GM19043 (cell line): ENCODE measurements around the gene KCNIP1.

ENCODE experiments used
- ATAC-seq: cut with Tn5 transposase; IDR thresholded peaks from one replicate; pipeline ENCODE4 v1.9.1; 2021; ENCODE audit warnings: low read depth; ENCODE audit not compliant: unreplicated experiment

The KCNIP1 gene

DNA sequence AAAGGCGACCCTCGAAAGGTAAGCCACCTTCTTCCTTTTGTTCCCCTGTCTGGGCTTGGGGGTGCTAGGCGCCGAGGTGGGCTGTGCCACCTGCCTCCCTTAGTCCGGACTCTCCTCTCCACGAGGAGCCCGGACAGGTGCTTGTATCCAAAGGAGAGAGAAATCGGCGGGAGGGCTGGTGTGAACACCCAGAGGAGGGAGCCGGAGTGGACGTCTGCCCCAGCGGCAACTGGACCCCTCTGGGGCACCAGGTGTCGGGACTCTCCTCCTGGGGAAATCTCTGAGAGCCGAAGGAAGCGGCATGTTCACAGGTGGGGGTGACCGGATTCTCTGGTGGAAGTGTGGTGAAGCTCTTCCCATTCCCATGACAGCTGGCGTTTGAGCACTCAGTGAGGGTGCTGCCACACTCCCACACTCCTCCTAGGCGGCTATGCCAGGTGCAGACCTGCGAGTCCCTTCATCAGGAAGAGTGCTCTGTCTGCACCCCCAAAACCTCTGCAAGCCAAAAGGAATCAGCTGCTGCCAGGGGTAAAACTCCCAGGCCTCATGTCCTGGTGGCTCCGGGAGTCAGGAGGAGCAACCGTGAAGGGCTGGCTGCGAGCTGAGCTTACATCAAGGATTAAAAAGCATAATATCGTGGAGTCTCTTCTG is 921 bp downstream of the KCNIP1 start:
- no peak for ATAC-seq

GRCh38 chr5:170508036-170508435 is 4.2 kb downstream of the KCNIP1 start:
- no peak for ATAC-seq

GRCh38 chr5:170508660-170509347 is 5.0 kb downstream of the KCNIP1 start:
- no peak for ATAC-seq

GRCh38 chr5:170509348-170509660 is 5.5 kb downstream of the KCNIP1 start:
- no peak for ATAC-seq

GRCh38 chr5:170510126-170510525 is 6.3 kb downstream of the KCNIP1 start:
- ATAC-seq = no peak

DNA sequence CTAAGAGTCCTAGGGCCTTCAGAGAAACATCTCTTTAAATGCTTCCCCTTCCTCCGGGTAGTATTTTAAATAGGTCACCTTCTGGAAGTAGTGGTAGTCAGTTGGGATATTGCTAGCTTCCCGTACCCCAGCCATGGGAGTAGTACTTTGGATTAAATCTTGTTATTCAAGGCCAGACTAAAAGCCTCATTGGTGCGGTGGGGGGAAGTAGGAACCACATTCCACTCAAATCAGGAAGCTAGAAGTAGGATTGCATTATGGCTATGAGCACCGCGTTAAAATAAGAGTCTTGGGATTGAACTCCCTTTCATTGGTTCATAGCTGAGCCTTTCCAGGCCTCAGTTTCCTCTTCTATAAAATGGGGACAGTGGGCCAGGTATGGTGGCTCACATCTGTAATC is 6.7 kb downstream of the KCNIP1 start:
- no peak for ATAC-seq

GRCh38 chr5:170511551-170512258 is 7.9 kb downstream of the KCNIP1 start:
- ATAC-seq = no peak

DNA sequence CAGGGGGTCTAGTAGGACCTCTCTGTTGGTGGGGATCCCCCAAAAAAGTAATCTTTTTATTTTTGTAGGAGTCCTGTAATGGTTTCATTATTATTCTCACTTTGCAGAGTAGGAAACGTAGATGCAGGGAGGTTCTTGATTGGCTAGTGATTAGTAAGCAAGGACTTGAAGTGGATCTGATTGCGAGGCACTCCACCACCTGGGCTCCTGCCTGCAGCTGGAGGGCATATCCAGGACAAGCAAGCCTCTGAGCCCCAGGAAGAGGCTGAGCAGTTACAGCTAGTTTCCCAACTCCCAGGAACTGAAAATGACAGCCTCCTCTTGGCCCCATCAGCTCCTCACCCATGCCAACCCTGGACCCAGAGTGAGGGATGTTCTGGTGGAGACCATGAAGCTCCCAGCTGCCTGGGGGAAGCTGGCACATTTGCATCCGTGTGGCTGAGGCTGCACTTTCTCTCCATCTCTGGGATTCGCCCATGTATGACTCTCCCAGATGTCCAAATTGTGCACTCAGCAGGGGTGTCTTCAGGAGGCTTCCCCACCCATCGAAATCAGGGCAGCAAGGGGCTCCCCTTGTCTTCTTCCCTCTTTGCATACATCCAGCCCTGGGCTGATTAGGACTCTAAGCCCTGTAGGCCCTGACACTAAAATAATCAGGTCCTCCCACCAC is 10.2 kb downstream of the KCNIP1 start:
- no peak for ATAC-seq

- no peak for ATAC-seq
These were observed 13.6 kb downstream of the KCNIP1 start for GRCh38 chr5:170517411-170517810.

- no peak for ATAC-seq
These were observed 14.5 kb downstream of the KCNIP1 start for GRCh38 chr5:170518277-170518676.

GRCh38 chr5:170519549-170519948 is 15.7 kb downstream of the KCNIP1 start:
- ATAC-seq = no peak

GRCh38 chr5:170520372-170520771 is 16.6 kb downstream of the KCNIP1 start:
- no peak for ATAC-seq

DNA sequence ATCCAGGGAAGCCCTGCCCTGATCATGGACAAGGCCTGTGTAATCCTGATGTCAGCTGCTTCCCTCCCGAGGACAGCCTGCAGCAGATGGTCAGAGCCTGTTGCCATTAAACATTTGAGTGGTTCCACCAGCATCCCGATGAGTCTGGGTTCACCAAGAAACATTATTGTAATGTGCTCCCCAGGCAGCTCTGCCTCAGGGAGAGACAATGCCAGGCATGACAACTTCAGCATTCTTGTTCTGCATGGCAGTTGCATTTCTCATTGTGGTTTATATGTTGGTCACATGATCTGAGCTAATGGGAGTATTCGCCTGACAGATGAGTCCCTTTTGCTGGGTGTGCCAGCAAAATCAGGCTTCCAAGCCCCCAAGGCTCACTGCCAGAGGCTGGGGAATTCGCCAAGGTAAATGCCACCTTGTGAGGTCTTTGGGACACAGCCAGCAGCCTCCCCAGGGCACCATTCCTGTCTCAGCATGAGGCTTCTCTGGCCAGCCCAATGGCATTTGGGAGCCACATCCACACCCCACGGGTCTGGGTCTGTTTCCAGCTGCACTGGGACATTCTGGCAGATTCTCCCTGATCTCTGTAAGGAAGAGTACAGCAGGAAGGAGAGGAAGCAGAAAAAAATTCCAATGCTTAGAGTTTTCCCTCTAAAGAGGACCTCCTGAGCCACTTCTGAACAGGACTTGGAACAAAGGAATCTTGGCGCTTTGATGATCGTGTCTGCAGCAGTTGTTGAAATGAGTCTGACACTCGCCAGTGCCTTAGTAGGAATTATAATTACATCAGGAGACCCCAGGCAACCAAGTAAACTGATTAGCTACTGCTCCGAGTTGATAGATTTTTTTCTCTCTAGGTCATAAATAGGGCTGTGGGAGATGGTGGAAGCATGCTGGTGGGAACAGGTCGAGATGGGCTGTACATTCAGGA is 18.7 kb downstream of the KCNIP1 start:
- no peak for ATAC-seq

- ATAC-seq = no peak
These were observed 19.3 kb downstream of the KCNIP1 start for GRCh38 chr5:170523142-170523551.

DNA sequence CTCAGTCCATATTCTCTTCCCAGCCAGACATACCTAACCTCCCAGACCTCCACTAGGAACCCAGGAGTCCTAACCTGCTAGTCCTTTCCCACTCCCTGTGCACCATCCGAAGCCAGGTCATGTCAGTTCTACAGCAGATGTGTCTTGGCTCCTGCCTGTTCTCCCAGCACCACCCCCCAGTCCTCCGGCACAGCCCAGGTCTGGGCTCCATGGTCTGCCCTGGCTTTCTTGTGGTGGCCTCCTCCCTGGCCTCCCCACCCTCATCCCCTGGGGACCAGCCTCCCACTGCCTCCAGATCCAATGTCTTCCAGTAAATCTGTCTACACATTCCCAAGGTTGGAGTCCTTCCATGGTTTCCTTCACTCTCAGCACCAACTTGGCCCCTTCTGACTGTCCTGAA is 20.0 kb downstream of the KCNIP1 start:
- ATAC-seq = no peak

DNA sequence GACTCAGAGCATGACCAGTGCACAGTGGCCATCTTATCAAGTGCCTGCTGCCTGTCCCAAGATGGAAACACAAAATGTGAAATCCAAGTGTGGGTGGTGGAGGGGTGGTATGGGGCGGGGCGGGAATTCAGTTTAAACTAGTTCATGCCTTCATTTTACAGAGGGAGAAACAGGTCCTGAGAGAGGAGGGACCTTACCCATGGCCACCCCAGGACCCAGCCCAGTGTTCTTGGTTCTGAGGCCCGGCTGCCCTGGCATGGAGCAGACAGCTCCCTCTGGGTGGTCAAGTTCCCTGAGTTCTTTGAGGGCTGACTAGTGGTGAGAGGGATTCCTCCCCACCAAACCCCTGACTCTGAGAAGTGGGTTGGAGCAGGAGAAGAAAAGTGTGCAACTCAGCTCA is 20.8 kb downstream of the KCNIP1 start:
- no peak for ATAC-seq

DNA sequence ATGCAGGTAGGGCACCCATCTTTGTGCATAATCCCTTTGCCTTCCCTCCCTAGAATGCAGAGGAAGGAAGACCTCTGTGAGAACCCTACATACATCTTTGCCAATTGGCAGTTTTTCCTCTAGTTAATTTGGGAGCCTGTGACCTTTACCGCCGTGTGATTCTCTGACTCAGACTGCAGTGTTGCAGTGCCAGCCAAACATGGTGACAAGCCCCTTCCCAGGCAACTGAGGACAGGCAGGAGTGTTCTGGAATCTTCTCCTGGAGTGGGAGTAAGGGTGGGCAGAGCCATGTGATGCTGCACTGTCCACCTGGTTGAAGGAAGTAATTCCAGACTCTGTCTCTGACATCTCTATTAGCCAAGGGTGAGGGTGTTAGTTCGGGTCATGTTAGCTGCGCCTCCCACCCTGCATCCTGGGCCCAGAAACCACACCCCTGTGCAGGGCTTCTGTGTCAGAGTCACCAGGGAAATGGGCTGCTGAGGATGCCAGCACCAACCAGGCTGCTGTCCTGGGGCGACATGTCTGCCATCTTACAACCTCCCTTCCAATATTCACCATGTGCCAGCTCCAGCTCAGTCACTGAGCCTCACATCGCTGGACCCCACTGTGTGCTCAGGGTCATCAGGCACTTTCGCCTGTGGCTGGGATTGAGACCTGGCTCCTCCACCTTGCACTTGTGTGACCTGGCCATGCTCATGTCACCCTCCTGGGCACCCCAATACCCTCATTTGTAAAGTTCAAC is 21.8 kb downstream of the KCNIP1 start:
- no peak for ATAC-seq

- no peak for ATAC-seq
These were observed 24.2 kb downstream of the KCNIP1 start for GRCh38 chr5:170527991-170528390.

DNA sequence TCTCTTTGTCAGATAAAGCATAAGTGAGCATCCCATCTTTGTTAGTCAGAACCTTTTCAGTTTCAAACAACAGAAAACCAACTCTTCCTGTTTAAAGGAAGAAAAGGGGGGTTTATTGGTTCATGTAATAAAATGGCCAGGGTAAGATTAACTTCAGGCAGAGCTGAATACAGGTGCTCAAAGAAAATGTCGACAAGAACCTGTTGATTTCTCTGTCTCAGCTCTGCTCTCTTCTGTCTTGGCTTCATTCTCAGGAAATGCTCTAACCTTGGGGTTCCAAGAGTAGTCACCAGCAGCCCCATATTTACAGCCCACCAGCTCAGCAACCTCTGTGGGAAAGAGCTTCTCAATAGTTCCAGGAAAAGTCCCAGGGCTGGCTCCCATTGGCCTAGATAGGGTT is 25.2 kb downstream of the KCNIP1 start:
- no peak for ATAC-seq

DNA sequence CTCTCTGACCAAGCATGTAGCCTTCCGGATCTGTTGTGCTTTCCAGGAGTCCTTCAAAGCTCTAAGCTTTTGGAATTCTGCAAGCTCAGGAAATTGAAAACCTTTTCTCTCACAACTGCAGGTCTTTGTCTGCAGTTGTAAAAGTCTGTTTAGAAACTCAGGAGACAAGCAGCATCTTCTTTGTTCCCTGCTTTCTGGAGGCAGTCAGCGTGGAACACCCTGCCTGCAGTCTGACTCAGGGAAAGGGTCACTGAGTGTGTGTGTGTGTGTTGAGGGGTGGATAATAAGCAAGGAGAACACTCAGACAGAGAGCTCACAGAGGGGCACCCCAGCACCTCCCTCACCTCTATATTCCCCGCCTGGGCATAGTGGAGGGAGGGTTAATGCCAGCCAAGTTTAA is 29.1 kb downstream of the KCNIP1 start:
- ATAC-seq = no peak
